RWPE2 (cell line): ENCODE data around the gene BCKDK.

Experiments
- ATAC-seq: fragments of 200-7000 bp; cut with Tn5 transposase; 3 replicates; pipeline ENCODE4 v1.9.1; 2021; ENCODE audit warnings: low read depth
- DNase-seq: peaks from one replicate; pipeline ENCODE4 v3.0.0-alpha.2; 2020; ENCODE audit warnings: low spot score
- H3K27ac ChIP-seq: fragments of 450-650 bp; 2 replicates; pipeline ENCODE4 v1.5.1; 2017; ENCODE audit warnings: mild to moderate bottlenecking; ENCODE audit not compliant: poor library complexity, severe bottlenecking
- H3K27me3 ChIP-seq: fragments of 250-450 bp; sonication (Bioruptor Pico); 2 replicates; pipeline ENCODE4 v1.5.1; 2021; ENCODE audit warnings: mild to moderate bottlenecking, moderate library complexity; ENCODE audit not compliant: insufficient read depth, poor library complexity, severe bottlenecking
- H3K36me3 ChIP-seq: fragments of 250-450 bp; sonication (Bioruptor Pico); 2 replicates; pipeline ENCODE4 v1.5.1; 2020; ENCODE audit warnings: low read depth, mild to moderate bottlenecking, moderate library complexity
- H3K4me1 ChIP-seq: fragments of 250-450 bp; sonication (Bioruptor Pico); 2 replicates; pipeline ENCODE4 v1.5.1; 2021; ENCODE audit warnings: mild to moderate bottlenecking, moderate library complexity; ENCODE audit not compliant: insufficient read depth, poor library complexity, severe bottlenecking
- H3K4me3 ChIP-seq: fragments of 250-450 bp; sonication (Bioruptor Pico); 2 replicates; pipeline ENCODE4 v1.5.1; 2021; ENCODE audit warnings: mild to moderate bottlenecking, moderate library complexity; ENCODE audit not compliant: severe bottlenecking
- H3K9me3 ChIP-seq: fragments of 250-450 bp; sonication (Bioruptor Pico); 2 replicates; pipeline ENCODE4 v1.5.1; 2021; ENCODE audit warnings: mild to moderate bottlenecking, moderate library complexity; ENCODE audit not compliant: severe bottlenecking
- CTCF ChIP-seq: fragments of 450-650 bp; IDR thresholded peaks from one replicate; pipeline ENCODE4 v1.5.1; 2017; ENCODE audit warnings: mild to moderate bottlenecking, moderate library complexity; ENCODE audit not compliant: poor library complexity, severe bottlenecking

The BCKDK gene

GRCh38 chr16:31130336-31130891 is 22.2 kb downstream of the BCKDK start:
- TF ChIP-seq CTCF: no peak
- DNase-seq (peak; percentile 58), ATAC-seq (peak; percentile 0; the same call in 2 of the 3 replicates)
- peaks cover 37% of the 10 kb centered on the region for H3K4me1 ChIP-seq
- H3K27me3 ChIP-seq: no peaks in the 10 kb centered on the region
- H3K27ac ChIP-seq: peak overlapping the region; percentile 75
- no peaks in the 10 kb centered on the region for H3K9me3 ChIP-seq
- H3K4me3 ChIP-seq: no peak overlapping the region
- H3K36me3 ChIP-seq: peaks cover 45% of the 10 kb centered on the region

DNA sequence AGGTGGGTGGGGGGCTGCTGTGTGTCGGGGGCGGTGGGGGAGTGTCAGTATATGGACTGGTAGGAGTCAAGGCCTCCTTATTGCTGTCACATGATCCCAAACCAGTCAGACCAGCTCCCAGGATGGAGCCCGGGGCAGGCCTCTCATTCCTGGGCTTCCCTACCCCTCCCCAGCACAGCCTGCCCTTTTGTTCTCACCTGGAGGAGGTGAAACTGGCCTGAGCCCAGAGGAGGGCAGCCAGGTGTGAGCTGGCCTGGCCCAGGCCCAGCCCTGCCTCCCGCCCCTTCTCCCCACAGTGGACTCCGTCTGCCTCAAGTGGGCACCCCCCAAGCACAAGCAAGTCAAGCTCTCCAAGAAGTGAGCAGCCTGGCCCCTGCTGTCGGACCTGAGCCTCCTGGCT is 22.7 kb downstream of the BCKDK start:
- Histone ChIP-seq H3K4me1 (peaks cover 40% of the 10 kb centered on the region), H3K4me3 (no peak overlapping the region), H3K27ac (peak overlapping the region; percentile 75), H3K9me3 (no peaks in the 10 kb centered on the region), H3K27me3 (no peaks in the 10 kb centered on the region), H3K36me3 (peaks cover 45% of the 10 kb centered on the region)
- peak; percentile 77 for ATAC-seq
- TF ChIP-seq CTCF: no peak
- DNase-seq: peak; percentile 92

- peak; percentile 52 for DNase-seq
- Histone ChIP-seq H3K4me3 (no peak overlapping the region), H3K9me3 (no peaks in the 10 kb centered on the region), H3K4me1 (peaks cover 41% of the 10 kb centered on the region), H3K36me3 (peaks cover 45% of the 10 kb centered on the region), H3K27ac (peak overlapping the region; percentile 75), H3K27me3 (no peaks in the 10 kb centered on the region)
- TF ChIP-seq CTCF: no peak
- no peak for ATAC-seq
These were observed 23.2 kb downstream of the BCKDK start for GRCh38 chr16:31131416-31131815.

GRCh38 chr16:31131841-31132271 is 23.7 kb downstream of the BCKDK start:
- H3K4me3 ChIP-seq: no peak overlapping the region
- H3K4me1 ChIP-seq: peaks cover 41% of the 10 kb centered on the region
- H3K27ac ChIP-seq: peak overlapping the region; percentile 75
- peak; percentile 61 for DNase-seq
- no peaks in the 10 kb centered on the region for H3K27me3 ChIP-seq
- no peak for TF ChIP-seq CTCF
- ATAC-seq: 0 out of 3 replicates have a peak, but pooled peaks have one; percentile 4
- peaks cover 45% of the 10 kb centered on the region for H3K36me3 ChIP-seq
- H3K9me3 ChIP-seq: no peaks in the 10 kb centered on the region

- Histone ChIP-seq H3K27ac (peak overlapping the region; percentile 75), H3K4me3 (no peak overlapping the region), H3K9me3 (no peaks in the 10 kb centered on the region), H3K27me3 (no peaks in the 10 kb centered on the region), H3K4me1 (peaks cover 41% of the 10 kb centered on the region), H3K36me3 (peaks cover 45% of the 10 kb centered on the region)
- TF ChIP-seq CTCF: no peak
- no peak for ATAC-seq
- DNase-seq: peak; percentile 63
These were observed 24.3 kb downstream of the BCKDK start for GRCh38 chr16:31132303-31132979.
